ENCODE measurements around the gene SEPTIN12. TPM values are rescaled to one million over a fixed set of nuclear protein-coding genes. Genes with fewer than 3 reads are reported as not detected.

SEPTIN12 gene
- polyA plus RNA-seq, 1 donor from 2014 or later, result 1.8 TPM

DNA sequence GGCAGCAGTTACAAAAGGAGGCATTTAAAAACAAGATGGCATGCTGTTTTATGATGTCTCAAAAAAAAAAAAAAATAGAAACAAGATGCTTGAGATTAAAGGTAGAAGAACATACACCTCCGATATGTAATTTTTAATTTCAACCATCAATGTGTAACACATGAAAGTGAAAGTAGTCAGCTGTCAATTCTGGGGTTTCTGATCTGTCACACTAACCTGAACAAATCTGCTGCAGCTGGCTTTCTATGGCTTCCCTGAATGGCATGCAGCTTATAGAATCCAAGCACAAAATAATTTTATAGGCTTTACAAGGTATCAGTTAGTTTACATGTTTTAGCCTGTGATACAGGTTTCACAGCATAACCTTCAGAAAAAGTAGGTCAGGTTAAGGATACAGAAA lies 45.4 kb upstream of the SEPTIN12 start:
- Histone ChIP-seq H4K20me1 (ENCODE audit: insufficient read depth) (no peaks in the 10 kb centered on the region), H3K9ac (ENCODE audit: low read length) (no peak overlapping the region), H3K9me3 (ENCODE audit: low read length) (no peaks in the 10 kb centered on the region), H3K27me3 (ENCODE audit: insufficient read depth, low read depth, low read length) (no peaks in the 10 kb centered on the region), H3K4me3 (ENCODE audit: low read length) (no peak overlapping the region), H2AFZ (ENCODE audit: low read depth, low read length) (no peak overlapping the region), H3K79me2 (replicated peaks; ENCODE audit: insufficient read depth, low read length) (no peaks in the 10 kb centered on the region), H3K27ac (ENCODE audit: low read length) (no peak overlapping the region), H3K4me2 (ENCODE audit: low read length) (no peak overlapping the region), H3F3A (ENCODE audit: insufficient read depth, low read length, poor library complexity, severe bottlenecking) (no peaks in the 10 kb centered on the region), H3K36me3 (ENCODE audit: insufficient read depth, low read length) (no peaks in the 10 kb centered on the region), H3K9me2 (ENCODE audit: insufficient read depth, low read length) (no peaks in the 10 kb centered on the region)
- TF ChIP-seq EP300 (conservative IDR thresholded peaks at IDR 0.05; ENCODE audit: poor library complexity, severe bottlenecking) (no peak), SMC3 (conservative IDR thresholded peaks at IDR 0.05; ENCODE audit: poor library complexity) (no peak), RAD21 (conservative IDR thresholded peaks at IDR 0.05) (no peak), MXI1 (conservative IDR thresholded peaks at IDR 0.05; ENCODE audit: poor library complexity, severe bottlenecking) (no peak), TAF1 (IDR thresholded peaks at IDR 0.05; ENCODE audit: low read depth) (no peak), POLR2AphosphoS5 (IDR thresholded peaks at IDR 0.05) (no peak), EZH2 (IDR thresholded peaks at IDR 0.05; ENCODE audit: borderline replicate concordance, insufficient read depth, low read length, poor library complexity, severe bottlenecking) (no peak)
- TF ChIP-seq, protein P1, sequence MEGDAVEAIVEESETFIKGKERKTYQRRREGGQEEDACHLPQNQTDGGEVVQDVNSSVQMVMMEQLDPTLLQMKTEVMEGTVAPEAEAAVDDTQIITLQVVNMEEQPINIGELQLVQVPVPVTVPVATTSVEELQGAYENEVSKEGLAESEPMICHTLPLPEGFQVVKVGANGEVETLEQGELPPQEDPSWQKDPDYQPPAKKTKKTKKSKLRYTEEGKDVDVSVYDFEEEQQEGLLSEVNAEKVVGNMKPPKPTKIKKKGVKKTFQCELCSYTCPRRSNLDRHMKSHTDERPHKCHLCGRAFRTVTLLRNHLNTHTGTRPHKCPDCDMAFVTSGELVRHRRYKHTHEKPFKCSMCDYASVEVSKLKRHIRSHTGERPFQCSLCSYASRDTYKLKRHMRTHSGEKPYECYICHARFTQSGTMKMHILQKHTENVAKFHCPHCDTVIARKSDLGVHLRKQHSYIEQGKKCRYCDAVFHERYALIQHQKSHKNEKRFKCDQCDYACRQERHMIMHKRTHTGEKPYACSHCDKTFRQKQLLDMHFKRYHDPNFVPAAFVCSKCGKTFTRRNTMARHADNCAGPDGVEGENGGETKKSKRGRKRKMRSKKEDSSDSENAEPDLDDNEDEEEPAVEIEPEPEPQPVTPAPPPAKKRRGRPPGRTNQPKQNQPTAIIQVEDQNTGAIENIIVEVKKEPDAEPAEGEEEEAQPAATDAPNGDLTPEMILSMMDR (IDR thresholded peaks at IDR 0.05; ENCODE audit: poor library complexity, severe bottlenecking), result no peak
- TF ChIP-seq, protein P2, sequence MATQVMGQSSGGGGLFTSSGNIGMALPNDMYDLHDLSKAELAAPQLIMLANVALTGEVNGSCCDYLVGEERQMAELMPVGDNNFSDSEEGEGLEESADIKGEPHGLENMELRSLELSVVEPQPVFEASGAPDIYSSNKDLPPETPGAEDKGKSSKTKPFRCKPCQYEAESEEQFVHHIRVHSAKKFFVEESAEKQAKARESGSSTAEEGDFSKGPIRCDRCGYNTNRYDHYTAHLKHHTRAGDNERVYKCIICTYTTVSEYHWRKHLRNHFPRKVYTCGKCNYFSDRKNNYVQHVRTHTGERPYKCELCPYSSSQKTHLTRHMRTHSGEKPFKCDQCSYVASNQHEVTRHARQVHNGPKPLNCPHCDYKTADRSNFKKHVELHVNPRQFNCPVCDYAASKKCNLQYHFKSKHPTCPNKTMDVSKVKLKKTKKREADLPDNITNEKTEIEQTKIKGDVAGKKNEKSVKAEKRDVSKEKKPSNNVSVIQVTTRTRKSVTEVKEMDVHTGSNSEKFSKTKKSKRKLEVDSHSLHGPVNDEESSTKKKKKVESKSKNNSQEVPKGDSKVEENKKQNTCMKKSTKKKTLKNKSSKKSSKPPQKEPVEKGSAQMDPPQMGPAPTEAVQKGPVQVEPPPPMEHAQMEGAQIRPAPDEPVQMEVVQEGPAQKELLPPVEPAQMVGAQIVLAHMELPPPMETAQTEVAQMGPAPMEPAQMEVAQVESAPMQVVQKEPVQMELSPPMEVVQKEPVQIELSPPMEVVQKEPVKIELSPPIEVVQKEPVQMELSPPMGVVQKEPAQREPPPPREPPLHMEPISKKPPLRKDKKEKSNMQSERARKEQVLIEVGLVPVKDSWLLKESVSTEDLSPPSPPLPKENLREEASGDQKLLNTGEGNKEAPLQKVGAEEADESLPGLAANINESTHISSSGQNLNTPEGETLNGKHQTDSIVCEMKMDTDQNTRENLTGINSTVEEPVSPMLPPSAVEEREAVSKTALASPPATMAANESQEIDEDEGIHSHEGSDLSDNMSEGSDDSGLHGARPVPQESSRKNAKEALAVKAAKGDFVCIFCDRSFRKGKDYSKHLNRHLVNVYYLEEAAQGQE (IDR thresholded peaks at IDR 0.05; ENCODE audit: borderline replicate concordance), result no peak

DNA sequence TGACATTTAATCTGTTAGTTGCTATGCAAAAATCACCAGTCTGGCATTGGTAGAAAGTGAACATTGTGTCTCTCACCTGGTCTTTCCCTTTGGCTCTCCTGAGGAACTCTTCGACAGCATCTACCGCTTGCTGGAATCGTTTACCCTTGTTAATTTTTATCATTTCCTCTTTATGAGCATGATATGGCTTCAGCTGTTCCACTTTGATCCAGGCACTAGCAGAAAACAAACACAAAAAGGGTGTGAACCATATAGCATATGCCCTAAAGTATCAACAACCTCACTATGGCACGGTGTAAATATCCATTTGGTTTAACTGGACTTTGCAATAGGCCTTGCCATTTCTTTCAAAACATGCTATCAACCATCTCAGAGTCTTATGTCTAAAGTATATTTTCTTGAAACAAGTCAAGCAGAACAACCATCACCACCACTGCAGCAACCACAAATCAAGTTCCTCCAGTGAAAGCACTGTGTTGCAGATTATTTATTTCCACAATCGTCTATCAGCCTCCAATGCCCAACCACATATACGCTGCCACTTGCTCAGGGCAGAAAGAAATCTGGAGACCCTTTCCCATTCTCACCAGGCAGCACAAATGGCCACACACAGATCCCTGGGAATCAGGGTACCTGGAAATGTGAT lies 44.7 kb upstream of the SEPTIN12 start:
- Histone ChIP-seq H4K20me1 (ENCODE audit: insufficient read depth) (no peaks in the 10 kb centered on the region), H3K9ac (ENCODE audit: low read length) (no peak overlapping the region), H3K36me3 (ENCODE audit: insufficient read depth, low read length) (no peaks in the 10 kb centered on the region)

More for the DNA sequence above, 44.7 kb upstream of the SEPTIN12 start:
- no peak for TF ChIP-seq SMC3 (conservative IDR thresholded peaks at IDR 0.05; ENCODE audit: poor library complexity)
- TF ChIP-seq, protein P1 (IDR thresholded peaks at IDR 0.05; ENCODE audit: poor library complexity, severe bottlenecking), result no peak
- no peak for TF ChIP-seq RAD21 (conservative IDR thresholded peaks at IDR 0.05)
- no peak for TF ChIP-seq TAF1 (IDR thresholded peaks at IDR 0.05; ENCODE audit: low read depth)
- TF ChIP-seq, protein P2 (IDR thresholded peaks at IDR 0.05; ENCODE audit: borderline replicate concordance), result no peak
- no peak for TF ChIP-seq EP300 (conservative IDR thresholded peaks at IDR 0.05; ENCODE audit: poor library complexity, severe bottlenecking)
- TF ChIP-seq EZH2 (IDR thresholded peaks at IDR 0.05; ENCODE audit: borderline replicate concordance, insufficient read depth, low read length, poor library complexity, severe bottlenecking), result no peak
- TF ChIP-seq MXI1 (conservative IDR thresholded peaks at IDR 0.05; ENCODE audit: poor library complexity, severe bottlenecking), result no peak
- no peak for TF ChIP-seq POLR2AphosphoS5 (IDR thresholded peaks at IDR 0.05)
- H3F3A ChIP-seq (ENCODE audit: insufficient read depth, low read length, poor library complexity, severe bottlenecking), result no peaks in the 10 kb centered on the region
- no peak overlapping the region for H2AFZ ChIP-seq (ENCODE audit: low read depth, low read length)
- no peak overlapping the region for H3K27ac ChIP-seq (ENCODE audit: low read length)
- H3K27me3 ChIP-seq (ENCODE audit: insufficient read depth, low read depth, low read length), result no peaks in the 10 kb centered on the region
- H3K9me2 ChIP-seq (ENCODE audit: insufficient read depth, low read length), result no peaks in the 10 kb centered on the region
- no peaks in the 10 kb centered on the region for H3K9me3 ChIP-seq (ENCODE audit: low read length)
- H3K79me2 ChIP-seq (replicated peaks; ENCODE audit: insufficient read depth, low read length), result no peaks in the 10 kb centered on the region
- no peak overlapping the region for H3K4me2 ChIP-seq (ENCODE audit: low read length)
- H3K4me3 ChIP-seq (ENCODE audit: low read length), result no peak overlapping the region

Measured in neural cell (in vitro differentiated cells).